ENCODE measurements around the gene E2F1. TPM values are rescaled to one million over a fixed set of nuclear protein-coding genes. Genes with fewer than 3 reads are reported as not detected.
A peak's percentile ranks its signal among the peaks of the same experiment; 100 is the strongest.

E2F1 gene
- total RNA-seq (ENCODE audit: low replicate concordance), result 0.74 and 23.7 TPM in 2 replicates

GRCh38 chr20:33686100-33686983 is at the start of gene E2F1:
E2F1 (minus strand) TSS chr20:33686385; CDS start chr20:33686264, 121 bp downstream.
- TF ChIP-seq CTCF (IDR thresholded peaks at IDR 0.05; ENCODE audit: insufficient read depth, low read length), result peak; percentile 39

GRCh38 chr20:33733654-33734576 is 47.7 kb upstream of the E2F1 start:
- peak; percentile 81 for DNase-seq (ENCODE audit: low read depth)
- no peak overlapping the region for H3K4me3 ChIP-seq (ENCODE audit: low read depth, low read length)
- no peak for TF ChIP-seq CTCF (IDR thresholded peaks at IDR 0.05; ENCODE audit: insufficient read depth, low read length)

More at GRCh38 chr20:33686100-33686983, at the start of gene E2F1:
- H3K4me3 ChIP-seq (ENCODE audit: low read depth, low read length), result peak within 1 kb of the TSS; percentile 59
- peak; percentile 75 for DNase-seq (ENCODE audit: low read depth)

- no peak for TF ChIP-seq CTCF (IDR thresholded peaks at IDR 0.05; ENCODE audit: insufficient read depth, low read length)
- H3K4me3 ChIP-seq (ENCODE audit: low read depth, low read length), result peak overlapping the region; percentile 71
- DNase-seq (ENCODE audit: low read depth), result peak; percentile 78
These were observed 46.2 kb upstream of the E2F1 start for GRCh38 chr20:33732166-33732970.

- peak within 1 kb of the TSS; percentile 71 for H3K4me3 ChIP-seq (ENCODE audit: low read depth, low read length)
- DNase-seq (ENCODE audit: low read depth), result no peak
- peak; percentile 79 for TF ChIP-seq CTCF (IDR thresholded peaks at IDR 0.05; ENCODE audit: insufficient read depth, low read length)
These were observed 45.5 kb upstream of the E2F1 start, which contains the start of gene ZNF341 for GRCh38 chr20:33731693-33732165. ZNF341 (plus strand) TSS chr20:33731996; CDS start chr20:33732022, 26 bp downstream.

GRCh38 chr20:33730946-33731692 is 44.9 kb upstream of the E2F1 start:
- DNase-seq (ENCODE audit: low read depth), result no peak
- peak overlapping the region; percentile 70 for H3K4me3 ChIP-seq (ENCODE audit: low read depth, low read length)
- no peak for TF ChIP-seq CTCF (IDR thresholded peaks at IDR 0.05; ENCODE audit: insufficient read depth, low read length)

Data from fibroblast of the aortic adventitia (primary cell).